Measurements from ENCODE around the gene BEND5. TPM values are rescaled to one million over a fixed set of nuclear protein-coding genes. Genes with fewer than 3 reads are reported as not detected.

The BEND5 gene
- polyA plus RNA-seq, 3 donors, result 0.13 TPM; not detected in 2

DNA sequence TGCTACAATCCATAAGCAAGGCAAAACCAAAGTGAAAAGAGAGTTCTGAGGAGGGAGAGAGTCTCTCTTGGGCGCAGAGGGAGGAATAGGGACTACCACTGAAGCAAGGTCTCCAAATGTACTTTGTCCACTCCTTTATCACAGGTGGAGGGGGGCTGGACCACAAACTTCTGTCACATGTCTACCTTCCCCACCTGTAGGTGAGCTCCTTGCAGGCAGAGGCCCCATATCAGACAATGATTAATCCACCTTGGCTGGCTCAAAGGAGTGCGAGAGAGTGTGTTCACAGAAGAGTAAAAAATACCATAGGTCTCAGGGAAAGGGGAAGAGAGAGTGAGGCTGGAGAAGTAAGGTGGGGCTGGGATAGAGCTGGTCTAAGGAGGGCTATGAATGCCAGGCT is 4.5 kb downstream of the BEND5 start:
- Mint-ChIP-seq H3K4me3 (no peak overlapping the region), H3K36me3 (peaks cover 0 to 7% of the 10 kb centered on the region in 2 donors), H3K9me3 (peaks cover 3 to 13% (median 6%) of the 10 kb centered on the region in 7 donors), H3K4me1 (peaks cover 32% of the 10 kb centered on the region), H3K27me3 (ENCODE audit: low read depth in 3 of 3) (peaks cover 3 to 11% (median 8%) of the 10 kb centered on the region in 3 donors), H3K27ac (no peak overlapping the region)
- H3K4me3 ChIP-seq (replicated peaks in 1 of 3; ENCODE audit: low read depth in 2 of 3, low read length in 3 of 3), result no peak overlapping the region
- WGBS (ENCODE audit: insufficient coverage), result 60% methylated on average over 1 of the region's 2 CpGs
- no peak for DNase-seq
- no peak for TF ChIP-seq CTCF (IDR thresholded peaks at IDR 0.05)
- H3K79me2 ChIP-seq (ENCODE audit: insufficient read depth, low read length), result no peaks in the 10 kb centered on the region
- H3K4me1 ChIP-seq (ENCODE audit: control insufficient read depth in 1 of 2, insufficient read depth in 2 of 2, low read length in 2 of 2), result peaks cover 15 to 30% of the 10 kb centered on the region in 2 donors
- no peaks in the 10 kb centered on the region for H4K20me1 ChIP-seq (ENCODE audit: insufficient read depth, low read length)
- H3K4me2 ChIP-seq (replicated peaks; ENCODE audit: extremely low read depth, low read length, poor library complexity, severe bottlenecking), result no peak overlapping the region
- peaks cover 5 to 7% of the 10 kb centered on the region in 2 donors for H3K9me3 ChIP-seq (replicated peaks in 1 of 2; ENCODE audit: control insufficient read depth in 1 of 2, insufficient read depth in 1 of 2, low read length in 2 of 2)
- H3K27me3 ChIP-seq (ENCODE audit: control insufficient read depth in 2 of 2, insufficient read depth in 2 of 2, low read length in 2 of 2), result no peaks in the 10 kb centered on the region
- intact Hi-C loops (cut with micrococcal nuclease), result no loop called here
- no peak overlapping the region for H3K9ac ChIP-seq (ENCODE audit: insufficient read depth, low read length, poor library complexity, severe bottlenecking)
- H3K36me3 ChIP-seq (replicated peaks in 1 of 2; ENCODE audit: control insufficient read depth in 1 of 2, insufficient read depth in 2 of 2, low read length in 2 of 2), result no peaks in the 10 kb centered on the region
- H2AFZ ChIP-seq (ENCODE audit: insufficient read depth, low read depth, low read length, poor library complexity, severe bottlenecking), result no peak overlapping the region
- no peak overlapping the region for H3K27ac ChIP-seq (ENCODE audit: low read depth in 1 of 2, low read length in 2 of 2)

- Histone ChIP-seq H3K9ac (ENCODE audit: insufficient read depth, low read length, poor library complexity, severe bottlenecking) (no peak overlapping the region), H3K79me2 (ENCODE audit: insufficient read depth, low read length) (no peaks in the 10 kb centered on the region), H3K27ac (ENCODE audit: low read depth in 1 of 2, low read length in 2 of 2) (no peak overlapping the region), H4K20me1 (ENCODE audit: insufficient read depth, low read length) (no peaks in the 10 kb centered on the region), H3K4me2 (replicated peaks; ENCODE audit: extremely low read depth, low read length, poor library complexity, severe bottlenecking) (no peak overlapping the region), H3K4me3 (replicated peaks in 1 of 3; ENCODE audit: low read depth in 2 of 3, low read length in 3 of 3) (no peak overlapping the region), H3K27me3 (ENCODE audit: control insufficient read depth in 2 of 2, insufficient read depth in 2 of 2, low read length in 2 of 2) (no peaks in the 10 kb centered on the region), H2AFZ (ENCODE audit: insufficient read depth, low read depth, low read length, poor library complexity, severe bottlenecking) (no peak overlapping the region), H3K36me3 (replicated peaks in 1 of 2; ENCODE audit: control insufficient read depth in 1 of 2, insufficient read depth in 2 of 2, low read length in 2 of 2) (no peaks in the 10 kb centered on the region), H3K9me3 (replicated peaks in 1 of 2; ENCODE audit: control insufficient read depth in 1 of 2, insufficient read depth in 1 of 2, low read length in 2 of 2) (peaks cover 5 to 7% of the 10 kb centered on the region in 2 donors), H3K4me1 (ENCODE audit: control insufficient read depth in 1 of 2, insufficient read depth in 2 of 2, low read length in 2 of 2) (peaks cover 13 to 25% of the 10 kb centered on the region in 2 donors)
- Mint-ChIP-seq H3K36me3 (peaks cover 0 to 7% of the 10 kb centered on the region in 2 donors), H3K4me3 (no peak overlapping the region), H3K27ac (no peak overlapping the region), H3K27me3 (ENCODE audit: low read depth in 3 of 3) (peaks cover 3 to 8% (median 4%) of the 10 kb centered on the region in 3 donors), H3K4me1 (peaks cover 29% of the 10 kb centered on the region), H3K9me3 (peaks cover 3 to 13% (median 6%) of the 10 kb centered on the region in 7 donors)
- TF ChIP-seq CTCF (IDR thresholded peaks at IDR 0.05), result no peak
- intact Hi-C loops (cut with micrococcal nuclease), result no loop called here
- 96% methylated on average over 2 of the region's 2 CpGs for WGBS (ENCODE audit: insufficient coverage)
- DNase-seq, result no peak
Observed at GRCh38 chr1:48771561-48771960, 5.1 kb downstream of the BEND5 start.

All from CD14-positive monocyte (primary cell).